GM12878 (cell line): ENCODE data around the gene USH1G. TPM values are rescaled to one million over a fixed set of nuclear protein-coding genes. Genes with fewer than 3 reads are reported as not detected.

Experiments
- ATAC-seq: fragments of 200-7000 bp; cut with Tn5 transposase; 3 replicates; pipeline ENCODE4 v1.9.1; 2020; ENCODE audit warnings: mild to moderate bottlenecking, moderate library complexity
- BruUV-seq: library from RNA; stranded (reverse); fragments of 400-500 nt; replicated peaks from 2 replicates; lab custom pipeline; 2021; lab: Mats Ljungman, UMichigan
- CTCF ChIA-PET: fragments of 300-600 bp; sonication (Branson Sonifier 250); formaldehyde crosslinking; extraction: SDS; loops from one replicate; lab custom pipeline; 2021; ENCODE audit warnings: inconsistent platforms; lab: Yijun Ruan, JAX
- POLR2A ChIA-PET: fragments of 350-600 bp; formaldehyde crosslinking; extraction: SDS; loops from one replicate; lab custom pipeline; 2021; ENCODE audit warnings: inconsistent platforms; lab: Charles Lee
- RAD21 ChIA-PET: fragments of 300-600 bp; sonication (Branson Sonifier 250); formaldehyde crosslinking; loops from one replicate; lab custom pipeline; 2023; ENCODE audit warnings: antibody characterized with exemption; ENCODE audit not compliant: unreplicated experiment; lab: Charles Lee
- SMC1A ChIA-PET: fragments of 300-600 bp; sonication (Branson Sonifier 250); formaldehyde crosslinking; loops from one replicate; lab custom pipeline; 2023; ENCODE audit not compliant: unreplicated experiment, uncharacterized antibody; lab: Charles Lee
- DNase-seq: peaks from one replicate; pipeline ENCODE4 v3.0.0-alpha.2; 2011; ENCODE audit warnings: low read depth, low spot score
- FAIRE-seq: peaks from 3 replicates; lab custom pipeline; 2011; peaks lifted over from hg19 to GRCh38; lab: Jason Lieb, UNC
- H2AFZ ChIP-seq: 2 replicates; pipeline ENCODE4 v1.6.0; 2011; ENCODE audit warnings: low read depth, low read length, control low read depth; ENCODE audit not compliant: control insufficient read depth
- H3K27ac ChIP-seq: 2 replicates; pipeline ENCODE4 v1.5.1; 2011; ENCODE audit warnings: control low read depth; ENCODE audit not compliant: control insufficient read depth, insufficient read depth
- H3K27me3 ChIP-seq, 2 experiments: replicated peaks in 1 of 2; 2 replicates each; pipeline versions ENCODE4 v1.6.0 to v1.6.1; 2011; ENCODE audit warnings: low read length in 1 of 2; ENCODE audit not compliant: control insufficient read depth in 2 of 2, insufficient read depth in 2 of 2
- H3K36me3 ChIP-seq, 2 experiments: 2 replicates each; pipeline ENCODE4 v1.5.1; 2011; ENCODE audit warnings: low read length in 1 of 2; ENCODE audit not compliant: control insufficient read depth in 2 of 2, insufficient read depth in 2 of 2
- H3K4me1 ChIP-seq: 2 replicates; pipeline ENCODE4 v1.6.1; 2011; ENCODE audit warnings: mild to moderate bottlenecking, low read length, moderate library complexity, mixed read lengths; ENCODE audit not compliant: control insufficient read depth, insufficient read depth
- H3K4me2 ChIP-seq: 2 replicates; pipeline ENCODE4 v1.6.0; 2011; ENCODE audit warnings: control low read depth; ENCODE audit not compliant: control insufficient read depth, insufficient read depth
- H3K4me3 ChIP-seq: fragments of 200-600 bp; sonication (generic); 2 replicates; pipeline ENCODE4 v1.5.1; 2016
- H3K79me2 ChIP-seq: 2 replicates; pipeline ENCODE4 v1.6.0; 2011; ENCODE audit warnings: low read length; ENCODE audit not compliant: control insufficient read depth, insufficient read depth
- H3K9ac ChIP-seq: 2 replicates; pipeline ENCODE4 v1.8.0; 2011; ENCODE audit warnings: low read length, control low read depth, mixed read lengths; ENCODE audit not compliant: control insufficient read depth, insufficient read depth
- H3K9me3 ChIP-seq: replicated peaks from 3 replicates; pipeline ENCODE4 v1.5.1; 2011; ENCODE audit warnings: mild to moderate bottlenecking, low read length; ENCODE audit not compliant: control insufficient read depth, insufficient read depth
- H4K20me1 ChIP-seq: 2 replicates; pipeline ENCODE4 v1.6.0; 2011; ENCODE audit not compliant: control insufficient read depth, insufficient read depth
- CUX1 ChIP-seq: IDR thresholded peaks from 2 replicates; pipeline ENCODE4 v1.6.1; 2012; ENCODE audit warnings: improper control_type of control experiment, low read depth, low read length; ENCODE audit not compliant: insufficient replicate concordance
- EED ChIP-seq: sonication (generic); IDR thresholded peaks from 2 replicates; pipeline ENCODE4 v1.6.1; 2016; ENCODE audit warnings: antibody characterized with exemption, low read depth
- MEF2A ChIP-seq: IDR thresholded peaks from 2 replicates; pipeline ENCODE4 v1.6.1; 2011; ENCODE audit warnings: low read depth, mild to moderate bottlenecking, low read length, moderate library complexity; ENCODE audit not compliant: insufficient read depth
- MEF2B ChIP-seq: fragments of 450-650 bp; IDR thresholded peaks from 2 replicates; pipeline ENCODE4 v1.6.1; 2018; ENCODE audit warnings: mild to moderate bottlenecking, moderate library complexity; ENCODE audit not compliant: partially characterized antibody, poor library complexity, severe bottlenecking
- USF1 ChIP-seq: IDR thresholded peaks from 2 replicates; pipeline ENCODE4 v1.6.1; 2011; ENCODE audit warnings: borderline replicate concordance, low read depth, mild to moderate bottlenecking, moderate library complexity, mixed read lengths, low read length; ENCODE audit not compliant: insufficient read depth; ENCODE audit errors: extremely low read length
- YBX1 ChIP-seq: fragments of 450-650 bp; IDR thresholded peaks from 2 replicates; pipeline ENCODE4 v1.6.1; 2016; ENCODE audit warnings: antibody characterized with exemption
- WGBS: methylation state at CpG from one replicate; pipeline ENCODE4 v1.1.6; 2016; ENCODE audit warnings: low lambda C conversion rate; ENCODE audit not compliant: insufficient replicate concordance, insufficient coverage; ENCODE audit errors: missing lambda C conversion rate; 5-methylcytosine and 5-hydroxymethylcytosine counted together
- in situ Hi-C: fragments of 300-500 bp; cut with MboI; formaldehyde crosslinking; loops from 9 replicates; pipeline ENCODE4 v1.14.3; 2018; ENCODE audit warnings: mixed read lengths
- intact Hi-C: fragments of 100-400 bp; cut with micrococcal nuclease; formaldehyde crosslinking; loops from one replicate; pipeline ENCODE4 v1.14.2; 2022; ENCODE audit not compliant: unreplicated experiment
- polyA plus RNA-seq, 11 experiments: library from polyadenylated mRNA; depleted of rRNA in 4 of 11; unstranded in 6 of 11; stranded (reverse) in 5 of 11; fragments of >200 nt; fragmentation: Nextera tagmentation in 4 of 11; fragmentation: Illumina TruSeq in 1 of 11; extraction: Ambion mirVana in 4 of 11; extraction: Trizol in 1 of 11; gene quantifications; 1 replicate in 1 of 11; 2 replicates in 10 of 11; pipeline versions ENCODE4 v1.2.1 to v1.2.3, GENCODE V29; 2011 to 2016; ENCODE audit warnings: inconsistent platforms in 2 of 11, missing spikeins in 2 of 11, low read depth in 1 of 11
- total RNA-seq, 4 experiments: library from RNA; depleted of rRNA in 3 of 4; stranded (reverse); fragments of >200 nt in 3 of 4; fragmentation: Illumina TruSeq in 1 of 4; extraction: Trizol in 1 of 4; gene quantifications; 2 replicates each; pipeline versions ENCODE4 v1.2.1 to v1.2.3, GENCODE V29; 2013 to 2021
- TF ChIP-seq, protein P1 (sequence below): fragments of 450-650 bp; conservative IDR thresholded peaks from 2 replicates; pipeline ENCODE4 v1.6.1; 2017; ENCODE audit warnings: mild to moderate bottlenecking, moderate library complexity

The USH1G gene
- total and polyA plus RNA-seq, 10 of the 15 experiments (the other 5 are each of a cell fraction or from before 2014, with no cell fraction given), result 0.05 to 0.62 (median 0.09) TPM; not detected in 7

DNA sequence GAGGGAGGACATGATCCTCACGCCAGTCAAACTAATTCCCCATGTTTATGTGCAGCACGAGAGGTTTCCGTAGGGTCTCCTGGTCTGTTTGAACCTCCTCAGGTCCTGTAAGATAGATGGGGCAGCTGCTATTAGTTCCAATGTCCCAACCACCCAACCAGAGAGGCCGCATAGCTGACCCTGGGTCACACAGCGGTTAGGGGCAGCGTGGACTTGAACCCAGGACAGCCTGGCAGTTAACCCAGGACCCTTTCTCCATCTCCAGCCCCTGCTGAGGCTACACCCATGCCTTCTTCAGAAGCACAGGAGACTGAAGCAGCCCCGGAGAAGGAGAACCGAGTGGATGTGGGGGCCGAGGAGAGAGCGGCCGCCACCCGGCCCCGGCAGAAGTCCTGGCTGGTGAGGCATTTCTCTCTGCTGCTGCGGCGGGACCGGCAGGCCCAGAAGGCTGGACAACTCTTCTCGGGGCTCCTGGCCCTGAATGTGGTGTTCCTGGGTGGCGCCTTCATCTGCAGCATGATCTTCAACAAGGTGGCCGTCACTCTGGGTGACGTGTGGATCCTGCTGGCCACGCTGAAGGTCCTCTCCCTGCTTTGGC lies 18.2 kb upstream of the USH1G start:
- Histone ChIP-seq H3K9ac (no peak overlapping the region), H3K9me3 (no peaks in the 10 kb centered on the region), H3K79me2 (no peaks in the 10 kb centered on the region), H3K4me3 (no peak overlapping the region), H3K4me2 (no peak overlapping the region), H3K36me3 (no peaks in the 10 kb centered on the region), H4K20me1 (no peaks in the 10 kb centered on the region), H3K27me3 (peaks cover 0 to 4% of the 10 kb centered on the region in 2 experiments; a peak in 3 of 4 replicates), H2AFZ (no peak overlapping the region), H3K27ac (no peak overlapping the region), H3K4me1 (peaks cover 6% of the 10 kb centered on the region; the same call in 1 of the 2 replicates)
- POLR2A ChIA-PET, result no interaction called here
- 59% methylated on average over 21 of the region's 21 CpGs for WGBS
- no peak for DNase-seq
- CTCF ChIA-PET, result no interaction called here
- SMC1A ChIA-PET, result no interaction called here
- no peak for TF ChIP-seq EED
- TF ChIP-seq, protein P1, sequence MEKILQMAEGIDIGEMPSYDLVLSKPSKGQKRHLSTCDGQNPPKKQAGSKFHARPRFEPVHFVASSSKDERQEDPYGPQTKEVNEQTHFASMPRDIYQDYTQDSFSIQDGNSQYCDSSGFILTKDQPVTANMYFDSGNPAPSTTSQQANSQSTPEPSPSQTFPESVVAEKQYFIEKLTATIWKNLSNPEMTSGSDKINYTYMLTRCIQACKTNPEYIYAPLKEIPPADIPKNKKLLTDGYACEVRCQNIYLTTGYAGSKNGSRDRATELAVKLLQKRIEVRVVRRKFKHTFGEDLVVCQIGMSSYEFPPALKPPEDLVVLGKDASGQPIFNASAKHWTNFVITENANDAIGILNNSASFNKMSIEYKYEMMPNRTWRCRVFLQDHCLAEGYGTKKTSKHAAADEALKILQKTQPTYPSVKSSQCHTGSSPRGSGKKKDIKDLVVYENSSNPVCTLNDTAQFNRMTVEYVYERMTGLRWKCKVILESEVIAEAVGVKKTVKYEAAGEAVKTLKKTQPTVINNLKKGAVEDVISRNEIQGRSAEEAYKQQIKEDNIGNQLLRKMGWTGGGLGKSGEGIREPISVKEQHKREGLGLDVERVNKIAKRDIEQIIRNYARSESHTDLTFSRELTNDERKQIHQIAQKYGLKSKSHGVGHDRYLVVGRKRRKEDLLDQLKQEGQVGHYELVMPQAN, result no peak
- no peak for TF ChIP-seq USF1
- no peak for TF ChIP-seq MEF2B
- TF ChIP-seq MEF2A, result no peak
- no peak for TF ChIP-seq YBX1
- TF ChIP-seq CUX1, result no peak
- no peak for ATAC-seq
- RAD21 ChIA-PET, result no interaction called here
- intact Hi-C loops (no loop called here), in situ Hi-C loops (no loop called here)
- FAIRE-seq, result no peak
- BruUV-seq, result no TSS peak
